GM21723 (cell line): ENCODE data around the gene WDFY4.

Experiments
- ATAC-seq: cut with Tn5 transposase; IDR thresholded peaks from one replicate; pipeline ENCODE4 v1.9.1; 2021; ENCODE audit warnings: mild to moderate bottlenecking, moderate library complexity; ENCODE audit not compliant: unreplicated experiment

The WDFY4 gene

DNA sequence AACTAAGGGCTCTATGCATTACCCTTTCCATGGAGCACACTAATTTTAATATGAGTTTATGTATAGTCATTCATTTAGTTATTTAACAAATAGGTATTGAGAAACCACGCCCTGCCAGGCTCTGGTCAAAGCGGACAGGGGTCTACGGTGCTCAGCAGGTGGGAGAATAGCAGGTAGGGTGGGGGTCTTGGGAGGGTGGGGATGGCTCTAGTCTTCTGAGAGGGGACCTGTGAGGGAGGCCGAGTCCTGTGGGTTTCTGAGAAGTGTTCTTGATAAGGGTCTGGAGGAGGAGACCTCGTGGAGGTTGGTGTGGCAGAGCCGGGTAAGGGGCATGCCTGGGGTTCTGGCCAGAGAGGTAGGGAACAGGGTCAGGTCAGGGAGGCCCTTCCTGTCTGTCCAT, 1.1 kb downstream of the WDFY4 start:
- ATAC-seq = no peak

DNA sequence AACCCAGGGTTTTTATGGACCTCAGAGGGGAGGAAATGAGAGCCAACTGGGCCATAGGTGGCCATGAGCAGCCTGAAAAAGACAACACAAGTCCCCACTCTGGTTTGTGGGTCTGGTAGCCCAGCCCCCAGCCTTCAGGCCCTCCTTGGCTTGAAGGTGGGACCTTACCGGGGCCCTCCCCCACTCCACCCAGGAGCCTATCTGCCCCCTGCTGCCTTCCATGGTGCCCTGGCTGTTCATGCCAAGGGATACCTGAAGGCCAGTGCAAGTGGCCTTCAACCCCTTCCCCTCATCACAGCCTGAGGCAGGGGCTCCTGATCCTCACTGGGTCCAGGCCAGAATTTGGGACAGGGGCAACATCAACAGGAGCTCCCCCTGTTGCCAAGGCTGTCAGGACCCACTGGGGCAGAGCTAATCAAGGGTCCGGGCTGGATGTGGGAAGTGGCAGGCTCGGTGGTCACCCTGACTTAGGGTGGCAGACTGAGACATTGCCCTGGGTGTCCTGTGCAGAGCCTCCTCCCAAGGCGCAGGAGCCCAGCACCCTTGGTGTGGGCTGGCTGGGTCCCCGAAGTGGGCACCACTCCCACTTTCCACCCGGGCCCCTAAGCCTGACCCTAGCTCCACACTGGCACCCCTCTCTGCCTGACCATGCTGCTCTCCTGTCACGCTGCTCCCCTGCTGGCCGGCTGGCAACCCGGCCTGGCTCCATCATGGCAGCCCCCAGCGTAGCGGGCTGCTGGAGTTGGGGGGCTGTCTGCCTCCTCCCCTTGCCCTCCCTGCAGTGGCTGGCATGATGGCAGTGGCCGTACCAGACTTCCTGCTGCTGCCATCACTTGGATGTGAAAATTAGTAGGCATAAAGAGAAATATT, 6.4 kb downstream of the WDFY4 start:
- no peak for ATAC-seq

DNA sequence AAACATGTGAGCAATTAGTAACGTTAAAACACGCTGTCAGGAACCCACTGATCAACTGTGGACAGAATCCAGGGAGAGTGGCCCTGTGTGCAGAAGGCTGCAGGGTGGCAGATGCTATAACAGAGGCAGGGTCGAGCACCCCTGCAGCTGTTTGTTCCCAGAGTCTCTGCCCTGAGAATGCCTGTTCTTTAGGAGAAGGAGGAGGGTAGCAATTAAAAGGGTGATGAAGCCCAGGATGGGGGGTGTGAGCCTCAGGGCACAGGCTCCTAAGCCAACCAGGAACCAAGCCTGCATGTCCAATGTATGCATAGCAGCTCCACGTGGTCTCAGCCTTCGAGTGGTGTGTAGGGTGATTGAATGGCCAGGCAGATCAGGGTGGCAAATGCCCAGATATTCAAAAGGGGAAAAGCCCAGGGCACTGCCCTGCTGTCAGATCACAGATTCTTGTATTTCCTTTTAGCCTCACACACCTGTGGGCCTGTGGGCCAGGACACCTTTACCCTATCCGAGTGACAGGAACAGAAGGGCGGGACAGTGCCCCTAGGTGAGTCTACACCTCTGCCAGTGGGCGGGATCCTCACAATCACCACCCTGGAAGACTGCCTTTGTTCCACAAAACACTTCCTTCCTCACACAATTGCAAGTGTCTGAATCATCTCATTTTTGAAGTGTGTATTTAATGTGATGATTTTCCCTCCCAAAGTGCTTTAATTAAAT, 7.3 kb downstream of the WDFY4 start:
- no peak for ATAC-seq

DNA sequence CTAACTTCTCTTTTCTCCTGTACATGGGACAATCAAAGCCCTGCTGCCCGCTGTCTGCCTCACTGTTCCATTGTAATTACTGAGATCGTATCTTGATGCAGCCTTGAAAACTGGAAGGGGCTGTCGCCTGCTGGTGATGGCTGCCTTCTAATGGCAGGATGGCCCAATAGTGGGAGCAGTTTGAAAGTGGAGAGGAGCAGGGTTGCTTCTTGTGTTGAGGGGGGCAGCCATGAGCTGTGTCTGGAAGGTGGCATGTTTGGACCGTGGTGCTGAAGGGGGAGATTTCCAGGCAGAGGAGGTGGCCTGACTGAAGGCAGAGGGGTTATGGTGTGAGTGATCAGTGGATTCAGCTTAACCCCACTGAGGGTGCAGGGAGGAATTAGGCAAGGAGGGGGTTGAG, 8.1 kb downstream of the WDFY4 start:
- ATAC-seq = no peak

DNA sequence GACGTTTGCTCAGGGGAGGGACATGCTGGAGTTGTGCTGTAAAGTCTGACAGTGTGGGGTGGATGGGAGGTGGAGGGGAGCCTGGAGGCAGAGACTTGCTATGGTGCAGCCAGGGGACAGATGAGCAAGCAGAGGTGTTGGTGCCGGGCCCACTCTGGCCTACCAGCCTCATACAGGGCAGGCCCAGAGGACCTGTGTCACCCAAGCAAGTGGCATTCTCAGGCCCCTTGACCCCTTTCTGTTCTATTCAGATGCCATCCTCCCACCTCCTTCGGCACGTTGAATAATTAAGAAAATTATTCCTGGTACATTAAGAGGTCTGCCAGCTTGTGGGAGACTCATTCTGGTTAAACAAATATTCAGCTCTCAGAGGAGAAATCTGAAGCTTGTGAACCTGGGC, 8.5 kb downstream of the WDFY4 start:
- ATAC-seq = no peak

DNA sequence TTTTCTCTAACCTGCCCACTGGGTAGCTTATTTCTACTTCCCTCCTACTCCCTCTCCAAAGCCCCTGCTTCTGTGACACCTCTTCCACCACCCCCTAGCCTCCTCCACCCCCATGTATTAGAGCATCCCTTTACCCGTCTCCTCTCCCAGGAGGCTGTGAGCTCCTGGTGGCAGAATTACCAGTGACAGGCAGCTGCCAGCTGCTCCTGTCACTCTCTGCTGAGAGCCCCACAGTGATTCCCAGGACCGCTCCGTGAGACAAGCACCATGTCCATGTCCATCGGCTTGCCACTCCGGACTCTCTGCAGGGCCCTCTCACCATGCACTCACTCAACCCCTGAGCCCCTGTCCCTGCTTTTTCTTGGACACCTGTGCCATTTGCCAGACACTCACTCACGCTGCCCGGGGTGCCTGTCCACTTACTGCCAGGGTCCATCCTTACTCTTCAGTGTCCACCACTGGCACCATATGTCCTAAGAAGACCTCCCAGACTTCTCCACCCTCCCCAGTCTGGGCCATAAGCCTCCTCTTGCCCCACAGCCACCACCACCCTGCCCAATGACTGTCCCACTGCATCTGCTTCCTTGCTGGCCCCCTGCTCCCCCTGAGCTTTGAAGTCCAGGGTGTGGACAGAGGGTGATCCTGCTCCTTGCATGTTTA, 9.8 kb downstream of the WDFY4 start:
- no peak for ATAC-seq

DNA sequence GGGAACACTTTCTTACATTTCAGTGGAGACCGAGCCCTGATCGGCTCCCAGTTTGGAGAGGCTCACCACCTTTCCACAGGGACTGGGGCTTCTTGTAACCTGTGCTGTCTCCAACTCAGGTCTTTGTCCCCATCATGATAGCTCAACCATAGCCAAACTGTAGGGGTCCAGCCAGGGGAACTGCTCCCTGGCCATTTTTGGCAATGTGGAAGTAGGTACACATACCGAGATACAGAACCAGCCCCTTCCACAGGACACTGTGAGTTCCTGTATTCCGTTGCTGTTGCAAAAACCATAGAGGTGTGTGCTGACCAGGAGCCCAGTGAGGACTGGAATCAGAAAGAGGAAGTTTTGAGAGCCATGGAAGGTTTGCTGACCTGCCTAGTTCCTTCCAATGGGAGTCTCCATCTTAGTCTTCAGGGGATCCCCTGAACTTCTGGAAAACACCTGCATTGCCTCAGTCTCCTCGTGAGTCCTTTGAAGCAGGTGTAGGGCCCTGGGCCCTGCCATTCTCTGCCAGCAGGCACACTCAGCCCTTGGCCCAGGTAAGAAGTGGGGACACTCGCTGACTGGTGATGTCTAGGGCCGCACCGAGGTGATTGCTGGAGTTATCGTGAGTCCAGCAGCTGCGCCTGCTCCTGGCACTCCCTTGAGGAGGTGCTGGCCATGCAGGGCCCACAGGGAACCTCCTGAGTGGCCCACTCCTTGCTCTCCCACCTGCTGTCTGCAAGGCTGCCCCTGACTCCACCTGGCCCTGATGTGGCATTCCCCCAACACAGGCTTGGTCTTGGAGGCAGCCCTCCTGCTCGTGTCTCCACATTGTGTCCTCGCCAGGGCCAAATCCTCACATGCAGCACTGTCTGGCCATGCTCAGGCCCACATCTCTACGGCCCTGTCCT, 11.2 kb downstream of the WDFY4 start:
- ATAC-seq = no peak

DNA sequence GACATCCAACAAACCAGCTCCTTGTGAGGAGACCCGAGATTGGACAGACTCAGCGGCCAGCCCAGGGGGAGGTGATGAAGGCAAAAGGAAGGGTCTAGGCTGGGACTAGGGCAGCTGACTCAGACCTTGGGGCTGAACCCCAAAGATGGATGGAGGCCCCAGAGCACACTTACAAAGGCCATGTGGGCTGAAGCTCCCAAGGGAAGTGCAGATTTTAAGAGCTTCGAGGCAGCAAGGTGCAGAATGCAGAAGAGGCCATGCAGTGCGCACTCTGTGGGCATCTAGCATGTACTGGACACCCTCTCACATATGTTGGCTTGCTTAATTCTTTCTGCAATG, 11.8 kb downstream of the WDFY4 start:
- ATAC-seq = no peak

DNA sequence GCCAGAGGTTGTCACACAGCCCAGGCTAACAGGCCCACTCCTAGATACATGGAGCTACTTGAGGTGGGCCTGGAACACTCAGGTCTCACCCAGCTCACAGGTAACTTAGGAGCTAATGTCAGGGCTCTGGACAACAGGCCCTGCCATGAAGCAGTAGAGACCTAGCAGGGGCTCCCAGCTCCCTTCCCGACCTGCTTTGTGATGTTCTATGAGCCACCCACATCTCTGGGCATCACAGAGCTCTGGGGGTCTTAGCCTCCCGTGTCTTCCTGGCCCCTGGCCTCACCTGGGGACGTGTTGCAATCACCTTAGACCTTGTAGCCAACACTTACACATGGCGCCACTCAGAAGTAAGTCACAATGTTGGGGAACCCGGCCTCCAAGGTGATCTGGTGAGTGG, 12.4 kb downstream of the WDFY4 start:
- ATAC-seq = no peak

DNA sequence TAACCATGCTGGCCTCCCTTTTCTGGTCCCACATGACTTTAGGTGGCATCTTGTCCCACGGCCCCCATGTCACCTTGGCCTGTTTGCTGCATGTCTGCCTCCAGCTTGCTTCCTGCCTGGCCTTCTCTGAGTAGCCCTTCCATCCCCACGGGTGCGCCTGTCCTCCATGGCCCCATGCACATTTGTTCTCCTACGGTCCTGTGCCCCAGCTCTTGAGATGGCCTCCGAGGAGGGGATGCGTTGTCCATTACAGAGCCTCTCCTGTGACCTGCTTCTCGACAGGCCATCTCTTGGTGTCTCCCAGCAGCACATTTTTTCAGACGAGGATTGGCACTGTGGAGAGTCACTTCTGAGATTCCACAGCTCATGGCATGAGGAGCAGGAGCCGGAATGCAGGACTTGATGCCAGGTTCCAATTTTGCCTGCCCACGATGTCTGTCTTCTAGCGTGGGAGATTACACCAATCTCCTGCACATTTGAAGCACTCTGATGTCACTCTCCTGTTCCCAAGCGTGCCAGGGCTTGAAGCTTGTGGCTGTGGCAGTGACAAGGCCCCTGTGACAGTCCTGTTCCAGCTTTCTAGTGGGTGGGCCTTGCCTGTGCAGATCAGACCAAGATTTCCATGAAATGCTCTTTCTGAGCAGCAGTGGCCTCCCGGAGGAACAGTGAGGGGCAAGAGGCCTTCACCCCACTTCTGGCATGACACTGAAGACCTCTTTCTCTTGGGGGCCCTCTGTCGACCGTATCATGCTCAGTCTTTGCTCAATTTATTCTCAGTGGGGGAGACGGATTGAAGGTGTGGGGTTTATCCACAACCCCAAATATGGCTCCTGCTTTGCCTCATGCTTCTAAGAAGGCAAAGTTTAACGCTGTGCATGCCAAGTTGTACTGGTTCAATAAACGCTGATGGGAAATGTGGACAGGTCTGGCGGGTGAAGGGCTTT, 13.4 kb downstream of the WDFY4 start:
- ATAC-seq = no peak

DNA sequence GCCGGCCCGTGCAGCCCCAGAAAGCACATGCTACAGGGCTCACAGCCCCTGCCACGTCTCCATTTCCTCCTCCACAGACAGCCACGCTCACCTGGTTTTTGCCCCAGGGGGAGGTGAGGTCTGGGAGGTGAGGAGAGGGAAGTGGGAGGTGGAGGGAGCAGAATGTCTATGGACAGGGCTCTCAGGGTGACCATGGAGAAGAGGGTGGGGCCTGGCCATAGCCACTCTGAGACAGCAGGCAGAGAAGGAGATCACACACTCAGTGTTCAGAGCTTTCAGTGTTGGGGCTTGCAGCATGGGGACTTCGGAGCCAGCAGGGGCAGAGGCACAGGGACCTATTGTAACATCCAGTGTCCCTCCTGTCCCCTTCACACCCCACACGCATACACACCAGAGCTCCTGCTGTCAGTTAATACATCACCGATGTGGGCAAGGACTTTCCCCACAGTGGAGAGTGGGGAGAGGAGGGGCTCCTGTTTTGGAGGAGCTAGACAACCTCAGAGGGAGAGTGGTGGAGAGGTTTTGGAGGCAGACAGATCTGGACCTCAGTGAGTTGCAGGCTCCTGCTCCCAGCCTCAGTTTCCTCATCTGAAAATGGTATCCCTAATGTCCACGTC, 14.4 kb downstream of the WDFY4 start:
- ATAC-seq = no peak

DNA sequence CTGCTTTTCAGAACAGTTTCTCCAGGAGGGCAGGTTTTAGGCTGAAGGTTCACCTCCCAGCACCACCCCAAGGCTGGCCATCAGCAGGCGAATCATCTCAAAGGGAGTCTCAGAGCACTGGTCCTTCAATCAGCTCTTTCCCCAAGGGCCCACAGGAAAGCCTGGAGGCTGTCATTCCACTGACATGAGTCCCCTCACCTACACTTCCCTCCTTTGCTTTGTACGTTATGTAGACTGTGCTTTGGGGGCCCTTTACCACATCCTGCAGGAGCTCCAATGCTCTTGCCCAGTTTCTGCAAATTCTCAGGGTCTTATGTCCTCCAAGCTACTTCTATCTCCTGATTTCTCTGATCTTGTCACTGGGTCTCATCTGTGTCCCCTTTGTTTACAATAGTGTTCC, 15.4 kb downstream of the WDFY4 start:
- no peak for ATAC-seq

DNA sequence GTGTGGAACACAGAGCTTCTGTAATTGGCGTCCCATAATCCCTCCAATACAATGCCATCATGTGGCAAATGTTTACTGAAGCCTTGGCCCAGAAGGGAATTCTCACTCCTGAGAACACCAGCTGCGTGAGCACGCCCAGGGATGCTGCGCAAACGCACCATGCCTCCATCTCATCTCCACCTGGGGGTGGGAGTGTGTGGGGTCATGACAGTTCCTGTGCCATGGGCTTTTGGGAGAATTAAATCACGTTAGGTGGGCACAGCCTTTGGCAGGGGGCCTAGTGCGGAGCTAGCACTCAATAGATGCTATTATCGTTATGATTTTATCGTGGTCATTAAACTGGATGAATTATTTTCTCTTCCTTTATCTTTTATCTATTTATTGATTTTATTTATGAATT, 15.8 kb downstream of the WDFY4 start:
- ATAC-seq = no peak

DNA sequence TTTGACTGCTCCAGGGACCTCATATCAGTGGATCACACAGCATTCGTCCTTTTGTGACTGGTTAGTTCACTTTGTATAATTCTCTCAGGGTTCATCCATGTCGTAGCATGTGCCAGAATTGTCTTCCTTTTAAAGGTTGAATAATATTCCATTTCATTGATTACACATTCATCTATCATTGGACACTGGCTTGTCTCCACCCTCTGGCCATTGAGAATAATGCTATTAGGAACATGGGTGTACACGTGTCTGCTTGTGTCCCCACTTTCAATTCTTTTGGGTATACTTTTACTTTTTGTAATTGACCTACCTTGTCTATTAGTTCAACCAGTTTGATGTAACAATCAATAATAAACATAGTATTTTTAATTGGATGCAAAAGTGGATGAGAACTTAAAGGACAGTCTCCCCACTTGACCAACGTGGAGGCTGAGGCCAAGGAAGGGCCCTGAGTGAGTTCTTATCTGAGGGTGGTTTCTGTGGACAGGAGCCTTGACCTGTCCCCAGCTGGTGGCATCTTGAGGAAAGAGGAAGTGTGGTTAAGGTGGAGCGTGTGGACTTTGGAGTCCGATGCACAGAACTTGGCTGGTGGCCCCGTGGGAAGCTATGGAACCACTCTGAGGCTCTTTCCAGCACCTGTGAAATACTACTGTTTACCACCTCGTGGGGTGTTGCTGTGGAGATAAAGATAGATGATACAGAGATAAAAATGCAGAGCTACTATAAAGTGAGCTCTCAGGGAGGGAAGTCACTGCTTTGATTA, 16.6 kb downstream of the WDFY4 start:
- ATAC-seq = no peak

DNA sequence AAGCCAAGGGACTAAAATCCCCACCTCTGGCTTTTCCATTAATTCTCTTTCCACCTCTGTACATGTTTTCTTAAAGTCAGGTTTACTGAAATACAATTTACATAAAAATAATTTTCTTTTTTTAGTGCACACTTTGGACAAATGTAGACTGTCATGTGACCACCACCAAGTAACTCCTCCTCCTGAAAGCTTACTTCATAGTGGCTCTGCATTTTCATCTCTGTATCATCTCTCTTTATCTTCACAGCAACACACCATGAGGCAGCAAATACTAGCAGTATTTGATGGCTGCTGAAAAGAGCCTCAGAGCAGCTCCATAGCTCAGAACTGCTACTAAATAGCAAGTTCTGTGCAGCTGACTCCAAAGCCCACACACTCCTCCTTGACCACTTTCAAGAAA, 17.3 kb downstream of the WDFY4 start:
- no peak for ATAC-seq

DNA sequence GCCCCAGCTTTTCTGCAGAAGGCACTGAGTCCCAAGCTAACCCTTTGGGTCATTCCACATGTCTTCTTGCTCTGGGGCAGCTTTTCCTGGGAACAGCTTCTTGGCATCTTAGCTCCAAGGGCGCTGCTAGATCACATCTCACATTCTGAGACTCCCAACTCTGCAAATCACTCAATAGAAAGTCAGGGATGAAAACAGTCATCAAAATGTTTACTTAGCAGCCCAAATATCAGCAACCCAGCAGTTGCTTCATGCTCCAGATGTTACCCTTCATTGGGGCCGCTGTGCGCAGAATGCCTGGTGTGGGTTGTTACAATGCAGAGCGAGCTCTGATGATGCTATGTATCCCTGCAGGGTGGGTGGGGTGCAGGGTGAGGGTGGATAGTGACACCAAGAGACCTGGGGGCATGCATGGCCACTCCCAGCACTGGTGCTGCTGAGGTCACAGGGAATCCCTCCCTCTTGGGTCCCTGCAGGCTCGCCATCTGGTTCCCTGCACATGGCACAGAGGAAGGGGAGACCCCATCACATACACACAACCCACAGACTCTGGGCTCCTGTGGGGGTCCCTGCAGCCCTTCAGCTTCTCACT, 19.0 kb downstream of the WDFY4 start:
- ATAC-seq = no peak

DNA sequence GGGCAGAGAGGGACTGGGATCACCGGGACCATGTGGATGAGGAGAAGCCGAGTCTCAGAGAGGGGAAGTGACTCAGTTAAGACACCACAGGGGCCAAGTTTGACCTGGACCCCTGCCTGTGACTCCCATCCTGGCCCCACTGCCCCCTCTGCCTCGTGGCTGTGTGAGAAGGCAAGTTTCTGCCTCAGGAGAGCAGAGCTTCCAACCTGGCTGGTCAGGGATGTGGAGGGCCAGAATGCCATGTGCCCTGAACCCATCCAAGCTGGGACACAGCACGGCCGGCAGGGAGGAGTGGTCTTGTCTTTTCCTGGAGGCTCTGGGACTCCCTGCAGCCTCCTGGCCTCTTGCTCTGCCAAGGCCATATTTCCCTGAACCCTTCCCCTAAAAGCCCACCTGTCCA, 19.5 kb downstream of the WDFY4 start:
- ATAC-seq = no peak

DNA sequence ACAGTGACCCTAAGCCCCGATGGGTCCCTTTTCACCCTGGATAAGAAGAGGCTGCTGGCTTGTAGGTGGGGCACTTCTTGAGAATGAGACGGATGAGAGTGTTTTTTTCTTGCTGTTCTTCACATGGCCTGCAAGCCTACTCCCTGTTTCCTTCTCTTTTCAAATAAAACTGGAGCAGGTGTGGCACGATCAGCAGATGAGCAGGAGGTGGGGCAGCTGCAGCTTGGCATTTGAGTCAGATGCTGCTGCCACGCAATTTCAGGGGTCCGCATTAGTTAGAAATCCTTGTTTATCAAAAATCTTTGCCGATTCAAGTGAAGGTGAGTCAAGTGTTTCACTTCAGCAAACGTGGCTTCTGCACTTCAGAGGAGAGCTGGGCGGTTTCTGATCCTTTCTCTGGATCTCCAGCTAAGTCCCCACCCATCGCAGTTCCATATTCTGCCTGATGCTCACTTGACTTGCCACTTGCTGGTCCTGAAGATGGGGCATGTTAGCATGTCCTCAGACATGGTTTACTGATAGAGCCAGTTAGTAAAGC, 20.8 kb downstream of the WDFY4 start:
- no peak for ATAC-seq
